HEK293 (cell line): Measurements from ENCODE around the gene WWOX.

Experiments used
- CTCF ChIA-PET: fragments of 350-600 bp; formaldehyde crosslinking; extraction: SDS; loops from one replicate; lab custom pipeline; 2021; ENCODE audit warnings: antibody characterized with exemption; lab: Yijun Ruan, JAX
- POLR2A ChIA-PET: fragments of 300-600 bp; formaldehyde crosslinking; extraction: SDS; loops from one replicate; lab custom pipeline; 2020; ENCODE audit warnings: antibody characterized with exemption, inconsistent platforms; lab: Yijun Ruan, JAX
- H3K27ac ChIP-seq: fragments of 200-500 bp; sonication (Bioruptor generic); 2 replicates; pipeline ENCODE4 v1.5.1; 2014; ENCODE audit warnings: low read depth, low read length, control low read depth, inconsistent platforms; ENCODE audit errors: extremely low read depth
- H3K36me3 ChIP-seq, 2 experiments: fragments of 200-500 bp in 1 of 2; sonication (Bioruptor generic) in 1 of 2; 1 replicate in 1 of 2; 2 replicates in 1 of 2; pipeline ENCODE4 v1.5.1; 2014 to 2017; ENCODE audit warnings: inconsistent platforms in 2 of 2, low read length in 2 of 2; ENCODE audit not compliant: control insufficient read depth in 2 of 2, insufficient read depth in 1 of 2
- H3K4me1 ChIP-seq: fragments of 200-500 bp; sonication (Bioruptor generic); 2 replicates; pipeline ENCODE4 v1.5.1; 2014; ENCODE audit warnings: mild to moderate bottlenecking, low read length, inconsistent platforms; ENCODE audit not compliant: control insufficient read depth, insufficient read depth
- H3K4me3 ChIP-seq: 2 replicates; pipeline ENCODE4 v1.5.1; 2011; ENCODE audit warnings: low read depth, mild to moderate bottlenecking, control low read depth, low read length, moderate library complexity
- H3K9me3 ChIP-seq: fragments of 200-500 bp; sonication (Bioruptor generic); 2 replicates; pipeline ENCODE4 v1.5.1; 2014; ENCODE audit warnings: low read depth, low read length, inconsistent platforms; ENCODE audit not compliant: control insufficient read depth, insufficient read depth
- GLI4 ChIP-seq: fragments of 450-650 bp; formaldehyde crosslinking; IDR thresholded peaks from 2 replicates; pipeline ENCODE4 v1.5.1; 2016; ENCODE audit warnings: missing biosample characterization, missing genetic modification characterization
- HOXD13 ChIP-seq: sonication (generic); formaldehyde crosslinking; IDR thresholded peaks from 2 replicates; pipeline ENCODE4 v1.8.0; 2022; ENCODE audit warnings: missing genetic modification reagents, borderline replicate concordance
- IKZF3 ChIP-seq: fragments of 450-650 bp; IDR thresholded peaks from 2 replicates; pipeline ENCODE4 v1.5.0; 2018; ENCODE audit warnings: missing biosample characterization, mild to moderate bottlenecking, missing genetic modification characterization, moderate library complexity
- MEIS1 ChIP-seq: sonication (generic); formaldehyde crosslinking; IDR thresholded peaks from 2 replicates; pipeline ENCODE4 v1.8.1; 2022; ENCODE audit warnings: missing genetic modification reagents, mild to moderate bottlenecking, borderline replicate concordance
- RBAK ChIP-seq: fragments of 450-650 bp; formaldehyde crosslinking; IDR thresholded peaks from 2 replicates; pipeline ENCODE4 v1.5.1; 2016; ENCODE audit warnings: missing biosample characterization, missing genetic modification characterization
- SETDB1 ChIP-seq: IDR thresholded peaks from one replicate; pipeline ENCODE4 v1.6.1; 2017; ENCODE audit warnings: mild to moderate bottlenecking, low read length, moderate library complexity, mixed read lengths; ENCODE audit not compliant: insufficient read length
- YY1 ChIP-seq: fragments of 450-650 bp; formaldehyde crosslinking; IDR thresholded peaks from 2 replicates; pipeline ENCODE4 v1.5.1; 2018; ENCODE audit warnings: missing biosample characterization, missing genetic modification characterization
- ZIC2 ChIP-seq: fragments of 450-650 bp; formaldehyde crosslinking; IDR thresholded peaks from 2 replicates; pipeline ENCODE4 v1.5.1; 2016; ENCODE audit warnings: missing biosample characterization, missing genetic modification characterization
- ZNF112 ChIP-seq: fragments of 450-650 bp; formaldehyde crosslinking; IDR thresholded peaks from 2 replicates; pipeline ENCODE4 v1.5.0; 2017; ENCODE audit warnings: missing biosample characterization, missing genetic modification characterization
- ZNF138 ChIP-seq: fragments of 450-650 bp; formaldehyde crosslinking; IDR thresholded peaks from 2 replicates; pipeline ENCODE4 v1.5.1; 2016; ENCODE audit warnings: missing biosample characterization, missing genetic modification characterization, borderline replicate concordance
- ZNF140 ChIP-seq: fragments of 450-650 bp; formaldehyde crosslinking; IDR thresholded peaks from 2 replicates; pipeline ENCODE4 v1.5.1; 2016; ENCODE audit warnings: missing biosample characterization, missing genetic modification characterization
- ZNF175 ChIP-seq: fragments of 450-650 bp; formaldehyde crosslinking; IDR thresholded peaks from 2 replicates; pipeline ENCODE4 v1.5.1; 2016; ENCODE audit warnings: missing biosample characterization, missing genetic modification characterization
- ZNF202 ChIP-seq: fragments of 450-650 bp; formaldehyde crosslinking; IDR thresholded peaks from 2 replicates; pipeline ENCODE4 v1.5.1; 2016; ENCODE audit warnings: missing biosample characterization, missing genetic modification characterization, borderline replicate concordance
- ZNF214 ChIP-seq: fragments of 450-650 bp; formaldehyde crosslinking; IDR thresholded peaks from 2 replicates; pipeline ENCODE4 v1.5.1; 2017; ENCODE audit warnings: missing biosample characterization, mild to moderate bottlenecking, missing genetic modification characterization, borderline replicate concordance
- ZNF23 ChIP-seq: fragments of 450-650 bp; formaldehyde crosslinking; IDR thresholded peaks from 2 replicates; pipeline ENCODE4 v1.5.1; 2016; ENCODE audit warnings: missing biosample characterization, missing genetic modification characterization, borderline replicate concordance
- ZNF311 ChIP-seq: fragments of 450-650 bp; formaldehyde crosslinking; IDR thresholded peaks from 2 replicates; pipeline ENCODE4 v1.5.1; 2017; ENCODE audit warnings: missing biosample characterization, missing genetic modification characterization, borderline replicate concordance
- ZNF37A ChIP-seq: fragments of 450-650 bp; IDR thresholded peaks from 2 replicates; pipeline ENCODE4 v1.5.1; 2018; ENCODE audit warnings: missing biosample characterization, missing genetic modification characterization
- ZNF488 ChIP-seq: fragments of 450-650 bp; formaldehyde crosslinking; IDR thresholded peaks from 2 replicates; pipeline ENCODE4 v1.5.1; 2016; ENCODE audit warnings: missing biosample characterization, missing genetic modification characterization
- ZNF510 ChIP-seq: fragments of 450-650 bp; formaldehyde crosslinking; IDR thresholded peaks from 2 replicates; pipeline ENCODE4 v1.5.1; 2018; ENCODE audit warnings: mild to moderate bottlenecking, missing genetic modification characterization, missing biosample characterization; ENCODE audit not compliant: insufficient replicate concordance
- ZNF561 ChIP-seq: fragments of 450-650 bp; IDR thresholded peaks from 2 replicates; pipeline ENCODE4 v1.5.1; 2018; ENCODE audit warnings: missing biosample characterization, missing genetic modification characterization, borderline replicate concordance
- ZNF571 ChIP-seq: fragments of 450-650 bp; formaldehyde crosslinking; IDR thresholded peaks from 2 replicates; pipeline ENCODE4 v1.5.0; 2017; ENCODE audit warnings: missing biosample characterization, missing genetic modification characterization
- ZNF621 ChIP-seq: fragments of 450-650 bp; formaldehyde crosslinking; IDR thresholded peaks from 2 replicates; pipeline ENCODE4 v1.5.1; 2017; ENCODE audit warnings: missing biosample characterization, missing genetic modification characterization
- ZNF707 ChIP-seq: fragments of 450-650 bp; formaldehyde crosslinking; IDR thresholded peaks from 2 replicates; pipeline ENCODE4 v1.5.1; 2016; ENCODE audit warnings: missing biosample characterization, missing genetic modification characterization
- ZNF777 ChIP-seq: fragments of 450-650 bp; formaldehyde crosslinking; IDR thresholded peaks from 2 replicates; pipeline ENCODE4 v1.5.1; 2017; ENCODE audit warnings: missing biosample characterization, missing genetic modification characterization, borderline replicate concordance
- TF ChIP-seq, protein P1 (sequence below): fragments of 450-650 bp; formaldehyde crosslinking; IDR thresholded peaks from 2 replicates; pipeline ENCODE4 v1.5.1; 2016; ENCODE audit warnings: missing biosample characterization, missing genetic modification characterization
- TF ChIP-seq, protein P2 (sequence below): sonication (generic); formaldehyde crosslinking; IDR thresholded peaks from 2 replicates; pipeline ENCODE4 v1.8.1; 2022; ENCODE audit warnings: mild to moderate bottlenecking, moderate library complexity, missing genetic modification reagents
- TF ChIP-seq, protein P3 (sequence below): fragments of 450-650 bp; formaldehyde crosslinking; IDR thresholded peaks from 2 replicates; pipeline ENCODE4 v1.5.1; 2016; ENCODE audit warnings: missing biosample characterization, missing genetic modification characterization
- TF ChIP-seq, protein P4 (sequence below): fragments of 450-650 bp; formaldehyde crosslinking; IDR thresholded peaks from 2 replicates; pipeline ENCODE4 v1.5.1; 2016; ENCODE audit warnings: missing biosample characterization, missing genetic modification characterization

WWOX gene

GRCh38 chr16:79211586-79211985 lies 1112.1 kb downstream of the WWOX start (continued):
- TF ChIP-seq ZNF140 (tag by site-specific recombination): no peak
- TF ChIP-seq ZNF777 (tag by site-specific recombination): no peak
- TF ChIP-seq ZIC2: no peak
- TF ChIP-seq, protein P1, sequence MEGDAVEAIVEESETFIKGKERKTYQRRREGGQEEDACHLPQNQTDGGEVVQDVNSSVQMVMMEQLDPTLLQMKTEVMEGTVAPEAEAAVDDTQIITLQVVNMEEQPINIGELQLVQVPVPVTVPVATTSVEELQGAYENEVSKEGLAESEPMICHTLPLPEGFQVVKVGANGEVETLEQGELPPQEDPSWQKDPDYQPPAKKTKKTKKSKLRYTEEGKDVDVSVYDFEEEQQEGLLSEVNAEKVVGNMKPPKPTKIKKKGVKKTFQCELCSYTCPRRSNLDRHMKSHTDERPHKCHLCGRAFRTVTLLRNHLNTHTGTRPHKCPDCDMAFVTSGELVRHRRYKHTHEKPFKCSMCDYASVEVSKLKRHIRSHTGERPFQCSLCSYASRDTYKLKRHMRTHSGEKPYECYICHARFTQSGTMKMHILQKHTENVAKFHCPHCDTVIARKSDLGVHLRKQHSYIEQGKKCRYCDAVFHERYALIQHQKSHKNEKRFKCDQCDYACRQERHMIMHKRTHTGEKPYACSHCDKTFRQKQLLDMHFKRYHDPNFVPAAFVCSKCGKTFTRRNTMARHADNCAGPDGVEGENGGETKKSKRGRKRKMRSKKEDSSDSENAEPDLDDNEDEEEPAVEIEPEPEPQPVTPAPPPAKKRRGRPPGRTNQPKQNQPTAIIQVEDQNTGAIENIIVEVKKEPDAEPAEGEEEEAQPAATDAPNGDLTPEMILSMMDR (tag by site-specific recombination): no peak

GRCh38 chr16:79212114-79212791 lies 1112.8 kb downstream of the WWOX start:
- TF ChIP-seq ZNF140 (tag by site-specific recombination): no peak
- TF ChIP-seq HOXD13 (CRISPR knock-in tag): no peak
- TF ChIP-seq IKZF3: no peak
- no peak for TF ChIP-seq ZNF37A (tag by site-specific recombination)
- TF ChIP-seq ZNF621 (tag by site-specific recombination): no peak
- no peak for TF ChIP-seq ZNF311 (tag by site-specific recombination)
- TF ChIP-seq ZNF214 (tag by site-specific recombination): no peak
- no peak for TF ChIP-seq RBAK (tag by site-specific recombination)
- TF ChIP-seq ZNF488: no peak
- no peak for TF ChIP-seq ZNF138
- no peak for TF ChIP-seq SETDB1
- TF ChIP-seq, protein P2, sequence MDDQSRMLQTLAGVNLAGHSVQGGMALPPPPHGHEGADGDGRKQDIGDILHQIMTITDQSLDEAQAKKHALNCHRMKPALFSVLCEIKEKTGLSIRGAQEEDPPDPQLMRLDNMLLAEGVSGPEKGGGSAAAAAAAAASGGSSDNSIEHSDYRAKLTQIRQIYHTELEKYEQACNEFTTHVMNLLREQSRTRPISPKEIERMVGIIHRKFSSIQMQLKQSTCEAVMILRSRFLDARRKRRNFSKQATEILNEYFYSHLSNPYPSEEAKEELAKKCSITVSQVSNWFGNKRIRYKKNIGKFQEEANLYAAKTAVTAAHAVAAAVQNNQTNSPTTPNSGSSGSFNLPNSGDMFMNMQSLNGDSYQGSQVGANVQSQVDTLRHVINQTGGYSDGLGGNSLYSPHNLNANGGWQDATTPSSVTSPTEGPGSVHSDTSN (CRISPR knock-in tag): no peak
- no peak for TF ChIP-seq ZNF561
- TF ChIP-seq ZNF175 (tag by site-specific recombination): no peak
- TF ChIP-seq YY1 (tag by site-specific recombination): no peak
- no peak for TF ChIP-seq ZNF202 (tag by site-specific recombination)
- Histone ChIP-seq H3K4me3 (no peak overlapping the region), H3K4me1 (no peaks in the 10 kb centered on the region), H3K9me3 (no peaks in the 10 kb centered on the region), H3K27ac (no peak overlapping the region), H3K36me3 (no peaks in the 10 kb centered on the region)
- ChIA-PET CTCF (no interaction called here), POLR2A (no interaction called here)

DNA sequence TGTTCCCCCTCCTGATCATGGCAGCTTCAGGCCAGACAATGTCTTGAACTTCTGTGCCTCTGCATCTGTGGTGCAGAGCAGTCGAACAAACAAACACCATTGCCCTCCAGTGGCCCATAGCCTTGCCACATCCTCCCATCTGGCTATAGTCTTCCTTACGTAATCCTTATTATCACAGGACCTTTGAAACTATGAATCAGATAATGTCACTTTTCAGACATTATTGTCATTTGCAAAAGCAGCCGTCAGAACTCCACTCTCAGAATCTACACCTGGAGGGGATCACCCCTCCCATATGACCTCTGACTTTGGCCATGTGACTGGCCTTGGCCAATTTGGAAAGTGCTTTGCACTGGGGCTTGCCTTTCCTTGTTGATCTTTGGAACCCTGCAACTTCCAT lies 1113.8 kb downstream of the WWOX start:
- Histone ChIP-seq H3K4me1 (no peaks in the 10 kb centered on the region), H3K36me3 (no peaks in the 10 kb centered on the region), H3K27ac (no peak overlapping the region), H3K4me3 (no peak overlapping the region), H3K9me3 (no peaks in the 10 kb centered on the region)
- CTCF ChIA-PET: no interaction called here
- POLR2A ChIA-PET: no interaction called here
- TF ChIP-seq, protein P3, sequence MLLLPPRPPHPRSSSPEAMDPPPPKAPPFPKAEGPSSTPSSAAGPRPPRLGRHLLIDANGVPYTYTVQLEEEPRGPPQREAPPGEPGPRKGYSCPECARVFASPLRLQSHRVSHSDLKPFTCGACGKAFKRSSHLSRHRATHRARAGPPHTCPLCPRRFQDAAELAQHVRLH (tag by site-specific recombination): no peak
- no peak for TF ChIP-seq ZNF707 (tag by site-specific recombination)
- no peak for TF ChIP-seq ZNF571 (tag by site-specific recombination)
- no peak for TF ChIP-seq MEIS1 (CRISPR knock-in tag)
- no peak for TF ChIP-seq ZNF510 (tag by site-specific recombination)
- no peak for TF ChIP-seq ZNF112 (tag by site-specific recombination)
- TF ChIP-seq GLI4: no peak
- TF ChIP-seq, protein P4, sequence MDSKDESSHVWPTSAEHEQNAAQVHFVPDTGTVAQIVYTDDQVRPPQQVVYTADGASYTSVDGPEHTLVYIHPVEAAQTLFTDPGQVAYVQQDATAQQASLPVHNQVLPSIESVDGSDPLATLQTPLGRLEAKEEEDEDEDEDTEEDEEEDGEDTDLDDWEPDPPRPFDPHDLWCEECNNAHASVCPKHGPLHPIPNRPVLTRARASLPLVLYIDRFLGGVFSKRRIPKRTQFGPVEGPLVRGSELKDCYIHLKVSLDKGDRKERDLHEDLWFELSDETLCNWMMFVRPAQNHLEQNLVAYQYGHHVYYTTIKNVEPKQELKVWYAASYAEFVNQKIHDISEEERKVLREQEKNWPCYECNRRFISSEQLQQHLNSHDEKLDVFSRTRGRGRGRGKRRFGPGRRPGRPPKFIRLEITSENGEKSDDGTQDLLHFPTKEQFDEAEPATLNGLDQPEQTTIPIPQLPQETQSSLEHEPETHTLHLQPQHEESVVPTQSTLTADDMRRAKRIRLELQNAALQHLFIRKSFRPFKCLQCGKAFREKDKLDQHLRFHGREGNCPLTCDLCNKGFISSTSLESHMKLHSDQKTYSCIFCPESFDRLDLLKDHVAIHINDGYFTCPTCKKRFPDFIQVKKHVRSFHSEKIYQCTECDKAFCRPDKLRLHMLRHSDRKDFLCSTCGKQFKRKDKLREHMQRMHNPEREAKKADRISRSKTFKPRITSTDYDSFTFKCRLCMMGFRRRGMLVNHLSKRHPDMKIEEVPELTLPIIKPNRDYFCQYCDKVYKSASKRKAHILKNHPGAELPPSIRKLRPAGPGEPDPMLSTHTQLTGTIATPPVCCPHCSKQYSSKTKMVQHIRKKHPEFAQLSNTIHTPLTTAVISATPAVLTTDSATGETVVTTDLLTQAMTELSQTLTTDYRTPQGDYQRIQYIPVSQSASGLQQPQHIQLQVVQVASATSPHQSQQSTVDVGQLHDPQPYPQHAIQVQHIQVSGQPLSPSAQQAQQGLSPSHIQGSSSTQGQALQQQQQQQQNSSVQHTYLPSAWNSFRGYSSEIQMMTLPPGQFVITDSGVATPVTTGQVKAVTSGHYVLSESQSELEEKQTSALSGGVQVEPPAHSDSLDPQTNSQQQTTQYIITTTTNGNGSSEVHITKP (tag by site-specific recombination): no peak
- no peak for TF ChIP-seq ZNF23 (tag by site-specific recombination)
